Neutrophil (primary cell): ENCODE measurements around the gene TFAP2A.

Experiments
- H3K27ac ChIP-seq: fragments of 200-600 bp; sonication (generic); 2 replicates; pipeline ENCODE4 v1.5.1; 2016; ENCODE audit warnings: mild to moderate bottlenecking, moderate library complexity
- H3K27me3 ChIP-seq: fragments of 200-600 bp; sonication (generic); 2 replicates; pipeline ENCODE4 v1.6.0; 2016; ENCODE audit warnings: mild to moderate bottlenecking
- H3K36me3 ChIP-seq: fragments of 200-600 bp; sonication (generic); 2 replicates; pipeline ENCODE4 v1.5.1; 2017
- H3K4me1 ChIP-seq, 2 experiments: fragments of 200-600 bp in 1 of 2; sonication (generic) in 1 of 2; 1 replicate in 1 of 2; 2 replicates in 1 of 2; pipeline versions ENCODE4 v1.5.1 to v1.6.1; 2013 to 2016; ENCODE audit warnings: low read depth in 1 of 2, low read length in 1 of 2, mild to moderate bottlenecking in 1 of 2, moderate library complexity in 1 of 2; ENCODE audit not compliant: control insufficient read depth in 1 of 2, insufficient read depth in 1 of 2
- H3K4me3 ChIP-seq, 2 experiments: fragments of 200-600 bp in 1 of 2; sonication (generic) in 1 of 2; 1 replicate in 1 of 2; 2 replicates in 1 of 2; pipeline ENCODE4 v1.5.1; 2013 to 2016; ENCODE audit warnings: low read depth in 1 of 2, low read length in 1 of 2, mild to moderate bottlenecking in 1 of 2, moderate library complexity in 1 of 2
- H3K9me3 ChIP-seq: fragments of 200-600 bp; sonication (generic); 2 replicates; pipeline ENCODE4 v1.5.1; 2016
- CTCF ChIP-seq: fragments of 200-600 bp; sonication (generic); IDR thresholded peaks from 2 replicates; pipeline ENCODE4 v1.5.1; 2016; ENCODE audit warnings: antibody characterized with exemption

The TFAP2A gene

DNA sequence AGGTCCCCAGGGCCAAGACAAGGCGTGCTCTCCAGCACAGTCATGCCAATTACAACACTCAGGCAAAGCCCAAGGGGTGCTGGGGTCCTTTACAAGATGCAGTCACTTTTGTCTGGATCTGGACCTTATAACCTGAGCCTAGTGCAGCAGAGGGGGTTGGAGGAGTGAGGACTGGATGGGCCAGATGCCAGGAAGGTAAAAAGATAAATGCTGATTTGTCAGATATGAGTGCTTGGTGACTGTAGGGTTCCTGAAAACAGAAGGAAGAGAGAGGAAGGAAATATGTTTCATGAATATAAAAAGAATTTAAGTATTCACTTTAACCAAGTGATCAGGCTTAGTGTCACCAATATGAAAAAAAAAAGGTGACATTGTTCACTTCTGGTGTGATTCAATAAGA lies 43.4 kb upstream of the TFAP2A start:
- no peaks in the 10 kb centered on the region for H3K36me3 ChIP-seq
- TF ChIP-seq CTCF = no peak
- H3K27me3 ChIP-seq = peaks cover 24% of the 10 kb centered on the region
- H3K27ac ChIP-seq = no peak overlapping the region
- no peak overlapping the region for H3K4me3 ChIP-seq
- no peaks in the 10 kb centered on the region for H3K4me1 ChIP-seq
- H3K9me3 ChIP-seq = no peaks in the 10 kb centered on the region

DNA sequence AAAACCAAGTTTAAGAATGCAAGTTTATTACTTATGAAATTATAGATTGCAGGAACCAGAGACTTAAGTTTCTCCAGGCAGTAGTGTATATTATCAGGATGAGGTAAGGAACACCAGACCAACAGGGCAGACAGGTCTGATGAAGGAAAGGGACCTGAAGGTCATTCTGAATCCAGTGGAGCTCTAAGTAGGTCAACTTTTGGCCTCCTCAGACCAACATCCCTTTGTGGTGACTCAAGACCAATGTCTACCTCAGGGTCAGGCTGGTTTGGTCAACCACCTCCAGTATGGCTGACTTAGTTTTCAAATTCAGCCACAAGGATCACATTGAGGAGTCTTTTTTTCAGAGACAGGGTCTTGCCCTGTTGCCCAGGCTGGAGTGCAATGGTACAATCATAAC lies 38.7 kb upstream of the TFAP2A start:
- Histone ChIP-seq H3K27me3 (peaks cover 22% of the 10 kb centered on the region), H3K4me1 (no peaks in the 10 kb centered on the region), H3K4me3 (no peak overlapping the region), H3K36me3 (no peaks in the 10 kb centered on the region), H3K9me3 (no peaks in the 10 kb centered on the region), H3K27ac (no peak overlapping the region)
- no peak for TF ChIP-seq CTCF

- H3K36me3 ChIP-seq = no peaks in the 10 kb centered on the region
- H3K9me3 ChIP-seq = no peaks in the 10 kb centered on the region
- peaks cover 34% of the 10 kb centered on the region for H3K27me3 ChIP-seq
- no peaks in the 10 kb centered on the region for H3K4me1 ChIP-seq
- no peak for TF ChIP-seq CTCF
- no peak overlapping the region for H3K27ac ChIP-seq
- no peak overlapping the region for H3K4me3 ChIP-seq
Measured at GRCh38 chr6:10451828-10452509, 37.1 kb upstream of the TFAP2A start.

DNA sequence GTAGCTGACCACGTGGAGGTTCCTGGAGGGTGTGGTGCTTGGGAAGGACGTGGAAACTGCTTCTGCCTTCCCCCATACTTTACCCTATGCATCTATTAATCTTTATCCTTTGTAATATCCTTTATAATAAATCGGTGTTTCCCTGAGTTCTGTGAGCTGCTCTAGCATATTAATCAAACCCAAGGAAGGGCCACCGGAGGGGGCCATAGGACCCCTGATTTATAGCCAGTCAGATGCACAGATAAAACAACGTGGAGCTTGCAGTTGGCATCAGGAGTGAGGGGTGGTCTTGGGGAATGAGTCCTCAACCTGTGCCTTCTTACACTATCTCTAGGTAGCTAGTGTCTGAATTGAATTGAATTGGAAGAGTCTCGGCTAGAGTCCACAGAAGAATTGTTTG lies 36.5 kb upstream of the TFAP2A start:
- H3K27ac ChIP-seq = no peak overlapping the region
- no peak for TF ChIP-seq CTCF

DNA sequence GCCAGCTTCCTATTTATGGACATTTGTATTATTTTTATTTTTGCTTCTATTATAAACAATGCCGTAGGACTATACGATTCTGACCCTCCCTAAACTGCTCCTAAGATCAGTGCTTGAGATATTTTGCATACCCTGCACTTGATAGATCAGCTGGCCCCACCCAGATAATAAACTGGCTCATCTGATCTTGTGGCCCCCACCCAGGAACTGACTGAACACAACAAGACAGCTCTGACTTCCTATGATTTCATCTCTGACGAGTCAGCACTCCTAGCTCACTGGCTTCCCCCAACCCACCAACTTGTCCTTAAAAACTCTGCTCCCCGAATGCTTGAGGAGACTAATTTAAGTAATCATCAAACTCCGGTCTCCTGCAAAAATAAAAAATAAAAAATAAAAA lies 34.9 kb upstream of the TFAP2A start:
- no peaks in the 10 kb centered on the region for H3K36me3 ChIP-seq

More for the DNA sequence above, 36.5 kb upstream of the TFAP2A start:
- H3K27me3 ChIP-seq = peaks cover 39% of the 10 kb centered on the region
- H3K4me1 ChIP-seq = no peaks in the 10 kb centered on the region
- no peaks in the 10 kb centered on the region for H3K9me3 ChIP-seq
- no peaks in the 10 kb centered on the region for H3K36me3 ChIP-seq
- H3K4me3 ChIP-seq = no peak overlapping the region

More for the DNA sequence above, 34.9 kb upstream of the TFAP2A start:
- no peaks in the 10 kb centered on the region for H3K4me1 ChIP-seq
- TF ChIP-seq CTCF = no peak
- H3K9me3 ChIP-seq = no peaks in the 10 kb centered on the region
- H3K4me3 ChIP-seq = no peak overlapping the region
- H3K27ac ChIP-seq = no peak overlapping the region
- H3K27me3 ChIP-seq = peaks cover 39% of the 10 kb centered on the region
